ENCODE data around the gene ATXN7L1.
A peak's percentile ranks its signal among the peaks of the same experiment; 100 is the strongest.

ATXN7L1 gene

DNA sequence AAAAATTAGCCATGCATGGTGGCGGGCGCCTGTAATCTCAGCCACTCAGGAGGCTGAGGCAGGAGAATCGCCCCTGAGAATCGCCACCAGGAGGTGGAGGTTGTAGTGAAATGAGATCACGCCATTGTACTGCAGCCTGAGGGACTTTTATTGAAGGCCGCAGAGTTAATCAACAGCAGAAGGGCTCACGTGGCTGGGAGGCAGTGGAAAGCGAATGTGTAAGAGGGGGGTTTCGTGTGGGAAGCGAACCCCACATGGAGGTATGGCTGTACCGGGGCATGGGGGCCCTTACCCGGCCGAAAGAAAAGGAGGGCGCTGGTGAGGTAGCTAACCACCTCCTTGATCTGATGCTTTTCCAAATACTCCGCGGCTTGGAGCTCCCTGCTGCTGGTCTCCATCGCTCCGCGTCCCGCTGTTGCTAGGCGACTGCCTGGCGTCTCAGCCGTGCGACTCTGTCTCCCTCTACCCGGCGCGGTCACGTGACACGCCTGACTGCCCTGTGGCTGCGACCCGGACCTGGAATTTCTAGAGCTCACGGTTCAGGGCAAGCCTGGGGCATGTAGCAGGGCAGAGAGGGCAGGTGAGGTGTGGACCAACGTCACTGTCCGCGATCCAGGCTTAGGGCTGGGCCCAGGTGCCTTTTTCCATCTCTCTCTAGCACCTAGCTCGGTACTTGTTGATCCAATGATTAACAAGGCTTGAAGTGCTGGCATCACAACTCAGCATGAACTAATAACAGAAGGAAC, 295.2 kb downstream of the ATXN7L1 start, which contains the start of gene EFCAB10 (continued):
- 0 out of 2 replicates have a peak, but pooled peaks have one; percentile 42 for TF ChIP-seq ZBTB48 (tag by site-specific recombination; IDR thresholded peaks at IDR 0.05)
- peak; percentile 61; the same call in 1 of the 2 replicates for TF ChIP-seq ZBTB20 (tag by site-specific recombination; IDR thresholded peaks at IDR 0.05)
- TF ChIP-seq ZNF792 (tag by site-specific recombination; IDR thresholded peaks at IDR 0.05) = no peak; the same call in 1 of the 2 replicates
- TF ChIP-seq, protein P1, sequence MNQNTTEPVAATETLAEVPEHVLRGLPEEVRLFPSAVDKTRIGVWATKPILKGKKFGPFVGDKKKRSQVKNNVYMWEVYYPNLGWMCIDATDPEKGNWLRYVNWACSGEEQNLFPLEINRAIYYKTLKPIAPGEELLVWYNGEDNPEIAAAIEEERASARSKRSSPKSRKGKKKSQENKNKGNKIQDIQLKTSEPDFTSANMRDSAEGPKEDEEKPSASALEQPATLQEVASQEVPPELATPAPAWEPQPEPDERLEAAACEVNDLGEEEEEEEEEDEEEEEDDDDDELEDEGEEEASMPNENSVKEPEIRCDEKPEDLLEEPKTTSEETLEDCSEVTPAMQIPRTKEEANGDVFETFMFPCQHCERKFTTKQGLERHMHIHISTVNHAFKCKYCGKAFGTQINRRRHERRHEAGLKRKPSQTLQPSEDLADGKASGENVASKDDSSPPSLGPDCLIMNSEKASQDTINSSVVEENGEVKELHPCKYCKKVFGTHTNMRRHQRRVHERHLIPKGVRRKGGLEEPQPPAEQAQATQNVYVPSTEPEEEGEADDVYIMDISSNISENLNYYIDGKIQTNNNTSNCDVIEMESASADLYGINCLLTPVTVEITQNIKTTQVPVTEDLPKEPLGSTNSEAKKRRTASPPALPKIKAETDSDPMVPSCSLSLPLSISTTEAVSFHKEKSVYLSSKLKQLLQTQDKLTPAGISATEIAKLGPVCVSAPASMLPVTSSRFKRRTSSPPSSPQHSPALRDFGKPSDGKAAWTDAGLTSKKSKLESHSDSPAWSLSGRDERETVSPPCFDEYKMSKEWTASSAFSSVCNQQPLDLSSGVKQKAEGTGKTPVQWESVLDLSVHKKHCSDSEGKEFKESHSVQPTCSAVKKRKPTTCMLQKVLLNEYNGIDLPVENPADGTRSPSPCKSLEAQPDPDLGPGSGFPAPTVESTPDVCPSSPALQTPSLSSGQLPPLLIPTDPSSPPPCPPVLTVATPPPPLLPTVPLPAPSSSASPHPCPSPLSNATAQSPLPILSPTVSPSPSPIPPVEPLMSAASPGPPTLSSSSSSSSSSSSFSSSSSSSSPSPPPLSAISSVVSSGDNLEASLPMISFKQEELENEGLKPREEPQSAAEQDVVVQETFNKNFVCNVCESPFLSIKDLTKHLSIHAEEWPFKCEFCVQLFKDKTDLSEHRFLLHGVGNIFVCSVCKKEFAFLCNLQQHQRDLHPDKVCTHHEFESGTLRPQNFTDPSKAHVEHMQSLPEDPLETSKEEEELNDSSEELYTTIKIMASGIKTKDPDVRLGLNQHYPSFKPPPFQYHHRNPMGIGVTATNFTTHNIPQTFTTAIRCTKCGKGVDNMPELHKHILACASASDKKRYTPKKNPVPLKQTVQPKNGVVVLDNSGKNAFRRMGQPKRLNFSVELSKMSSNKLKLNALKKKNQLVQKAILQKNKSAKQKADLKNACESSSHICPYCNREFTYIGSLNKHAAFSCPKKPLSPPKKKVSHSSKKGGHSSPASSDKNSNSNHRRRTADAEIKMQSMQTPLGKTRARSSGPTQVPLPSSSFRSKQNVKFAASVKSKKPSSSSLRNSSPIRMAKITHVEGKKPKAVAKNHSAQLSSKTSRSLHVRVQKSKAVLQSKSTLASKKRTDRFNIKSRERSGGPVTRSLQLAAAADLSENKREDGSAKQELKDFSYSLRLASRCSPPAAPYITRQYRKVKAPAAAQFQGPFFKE (tag by site-specific recombination; IDR thresholded peaks at IDR 0.05; ENCODE audit: borderline replicate concordance) = no peak
- TF ChIP-seq, protein P2, sequence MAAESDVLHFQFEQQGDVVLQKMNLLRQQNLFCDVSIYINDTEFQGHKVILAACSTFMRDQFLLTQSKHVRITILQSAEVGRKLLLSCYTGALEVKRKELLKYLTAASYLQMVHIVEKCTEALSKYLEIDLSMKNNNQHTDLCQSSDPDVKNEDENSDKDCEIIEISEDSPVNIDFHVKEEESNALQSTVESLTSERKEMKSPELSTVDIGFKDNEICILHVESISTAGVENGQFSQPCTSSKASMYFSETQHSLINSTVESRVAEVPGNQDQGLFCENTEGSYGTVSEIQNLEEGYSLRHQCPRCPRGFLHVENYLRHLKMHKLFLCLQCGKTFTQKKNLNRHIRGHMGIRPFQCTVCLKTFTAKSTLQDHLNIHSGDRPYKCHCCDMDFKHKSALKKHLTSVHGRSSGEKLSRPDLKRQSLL (tag by site-specific recombination; IDR thresholded peaks at IDR 0.05) = peak; percentile 98
- peak; percentile 45; the same call in 1 of the 2 replicates for TF ChIP-seq ZNF394 (tag by site-specific recombination; IDR thresholded peaks at IDR 0.05; ENCODE audit: borderline replicate concordance)
- TF ChIP-seq, protein P3, sequence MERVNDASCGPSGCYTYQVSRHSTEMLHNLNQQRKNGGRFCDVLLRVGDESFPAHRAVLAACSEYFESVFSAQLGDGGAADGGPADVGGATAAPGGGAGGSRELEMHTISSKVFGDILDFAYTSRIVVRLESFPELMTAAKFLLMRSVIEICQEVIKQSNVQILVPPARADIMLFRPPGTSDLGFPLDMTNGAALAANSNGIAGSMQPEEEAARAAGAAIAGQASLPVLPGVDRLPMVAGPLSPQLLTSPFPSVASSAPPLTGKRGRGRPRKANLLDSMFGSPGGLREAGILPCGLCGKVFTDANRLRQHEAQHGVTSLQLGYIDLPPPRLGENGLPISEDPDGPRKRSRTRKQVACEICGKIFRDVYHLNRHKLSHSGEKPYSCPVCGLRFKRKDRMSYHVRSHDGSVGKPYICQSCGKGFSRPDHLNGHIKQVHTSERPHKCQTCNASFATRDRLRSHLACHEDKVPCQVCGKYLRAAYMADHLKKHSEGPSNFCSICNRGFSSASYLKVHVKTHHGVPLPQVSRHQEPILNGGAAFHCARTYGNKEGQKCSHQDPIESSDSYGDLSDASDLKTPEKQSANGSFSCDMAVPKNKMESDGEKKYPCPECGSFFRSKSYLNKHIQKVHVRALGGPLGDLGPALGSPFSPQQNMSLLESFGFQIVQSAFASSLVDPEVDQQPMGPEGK (tag by site-specific recombination; IDR thresholded peaks at IDR 0.05) = peak; percentile 49; the same call in 1 of the 2 replicates
- TF ChIP-seq, protein P4, sequence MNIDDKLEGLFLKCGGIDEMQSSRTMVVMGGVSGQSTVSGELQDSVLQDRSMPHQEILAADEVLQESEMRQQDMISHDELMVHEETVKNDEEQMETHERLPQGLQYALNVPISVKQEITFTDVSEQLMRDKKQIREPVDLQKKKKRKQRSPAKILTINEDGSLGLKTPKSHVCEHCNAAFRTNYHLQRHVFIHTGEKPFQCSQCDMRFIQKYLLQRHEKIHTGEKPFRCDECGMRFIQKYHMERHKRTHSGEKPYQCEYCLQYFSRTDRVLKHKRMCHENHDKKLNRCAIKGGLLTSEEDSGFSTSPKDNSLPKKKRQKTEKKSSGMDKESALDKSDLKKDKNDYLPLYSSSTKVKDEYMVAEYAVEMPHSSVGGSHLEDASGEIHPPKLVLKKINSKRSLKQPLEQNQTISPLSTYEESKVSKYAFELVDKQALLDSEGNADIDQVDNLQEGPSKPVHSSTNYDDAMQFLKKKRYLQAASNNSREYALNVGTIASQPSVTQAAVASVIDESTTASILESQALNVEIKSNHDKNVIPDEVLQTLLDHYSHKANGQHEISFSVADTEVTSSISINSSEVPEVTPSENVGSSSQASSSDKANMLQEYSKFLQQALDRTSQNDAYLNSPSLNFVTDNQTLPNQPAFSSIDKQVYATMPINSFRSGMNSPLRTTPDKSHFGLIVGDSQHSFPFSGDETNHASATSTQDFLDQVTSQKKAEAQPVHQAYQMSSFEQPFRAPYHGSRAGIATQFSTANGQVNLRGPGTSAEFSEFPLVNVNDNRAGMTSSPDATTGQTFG (tag by site-specific recombination; IDR thresholded peaks at IDR 0.05; ENCODE audit: borderline replicate concordance) = no peak
- TF ChIP-seq, protein P5, sequence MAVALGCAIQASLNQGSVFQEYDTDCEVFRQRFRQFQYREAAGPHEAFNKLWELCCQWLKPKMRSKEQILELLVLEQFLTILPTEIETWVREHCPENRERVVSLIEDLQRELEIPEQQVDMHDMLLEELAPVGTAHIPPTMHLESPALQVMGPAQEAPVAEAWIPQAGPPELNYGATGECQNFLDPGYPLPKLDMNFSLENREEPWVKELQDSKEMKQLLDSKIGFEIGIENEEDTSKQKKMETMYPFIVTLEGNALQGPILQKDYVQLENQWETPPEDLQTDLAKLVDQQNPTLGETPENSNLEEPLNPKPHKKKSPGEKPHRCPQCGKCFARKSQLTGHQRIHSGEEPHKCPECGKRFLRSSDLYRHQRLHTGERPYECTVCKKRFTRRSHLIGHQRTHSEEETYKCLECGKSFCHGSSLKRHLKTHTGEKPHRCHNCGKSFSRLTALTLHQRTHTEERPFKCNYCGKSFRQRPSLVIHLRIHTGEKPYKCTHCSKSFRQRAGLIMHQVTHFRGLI (tag by site-specific recombination; IDR thresholded peaks at IDR 0.05) = no peak
- TF ChIP-seq HOXD13 (CRISPR knock-in tag; IDR thresholded peaks at IDR 0.05; ENCODE audit: borderline replicate concordance) = no peak
- TF ChIP-seq GFI1B (tag by site-specific recombination; IDR thresholded peaks at IDR 0.05) = no peak
- TF ChIP-seq, protein P6, sequence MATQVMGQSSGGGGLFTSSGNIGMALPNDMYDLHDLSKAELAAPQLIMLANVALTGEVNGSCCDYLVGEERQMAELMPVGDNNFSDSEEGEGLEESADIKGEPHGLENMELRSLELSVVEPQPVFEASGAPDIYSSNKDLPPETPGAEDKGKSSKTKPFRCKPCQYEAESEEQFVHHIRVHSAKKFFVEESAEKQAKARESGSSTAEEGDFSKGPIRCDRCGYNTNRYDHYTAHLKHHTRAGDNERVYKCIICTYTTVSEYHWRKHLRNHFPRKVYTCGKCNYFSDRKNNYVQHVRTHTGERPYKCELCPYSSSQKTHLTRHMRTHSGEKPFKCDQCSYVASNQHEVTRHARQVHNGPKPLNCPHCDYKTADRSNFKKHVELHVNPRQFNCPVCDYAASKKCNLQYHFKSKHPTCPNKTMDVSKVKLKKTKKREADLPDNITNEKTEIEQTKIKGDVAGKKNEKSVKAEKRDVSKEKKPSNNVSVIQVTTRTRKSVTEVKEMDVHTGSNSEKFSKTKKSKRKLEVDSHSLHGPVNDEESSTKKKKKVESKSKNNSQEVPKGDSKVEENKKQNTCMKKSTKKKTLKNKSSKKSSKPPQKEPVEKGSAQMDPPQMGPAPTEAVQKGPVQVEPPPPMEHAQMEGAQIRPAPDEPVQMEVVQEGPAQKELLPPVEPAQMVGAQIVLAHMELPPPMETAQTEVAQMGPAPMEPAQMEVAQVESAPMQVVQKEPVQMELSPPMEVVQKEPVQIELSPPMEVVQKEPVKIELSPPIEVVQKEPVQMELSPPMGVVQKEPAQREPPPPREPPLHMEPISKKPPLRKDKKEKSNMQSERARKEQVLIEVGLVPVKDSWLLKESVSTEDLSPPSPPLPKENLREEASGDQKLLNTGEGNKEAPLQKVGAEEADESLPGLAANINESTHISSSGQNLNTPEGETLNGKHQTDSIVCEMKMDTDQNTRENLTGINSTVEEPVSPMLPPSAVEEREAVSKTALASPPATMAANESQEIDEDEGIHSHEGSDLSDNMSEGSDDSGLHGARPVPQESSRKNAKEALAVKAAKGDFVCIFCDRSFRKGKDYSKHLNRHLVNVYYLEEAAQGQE (tag by site-specific recombination; IDR thresholded peaks at IDR 0.05) = peak; percentile 24; the same call in 1 of the 2 replicates

All from HEK293 (cell line).